ENCODE measurements around the gene KHDC1L.
A peak's percentile ranks its signal among the peaks of the same experiment; 100 is the strongest.

Gene KHDC1L

DNA sequence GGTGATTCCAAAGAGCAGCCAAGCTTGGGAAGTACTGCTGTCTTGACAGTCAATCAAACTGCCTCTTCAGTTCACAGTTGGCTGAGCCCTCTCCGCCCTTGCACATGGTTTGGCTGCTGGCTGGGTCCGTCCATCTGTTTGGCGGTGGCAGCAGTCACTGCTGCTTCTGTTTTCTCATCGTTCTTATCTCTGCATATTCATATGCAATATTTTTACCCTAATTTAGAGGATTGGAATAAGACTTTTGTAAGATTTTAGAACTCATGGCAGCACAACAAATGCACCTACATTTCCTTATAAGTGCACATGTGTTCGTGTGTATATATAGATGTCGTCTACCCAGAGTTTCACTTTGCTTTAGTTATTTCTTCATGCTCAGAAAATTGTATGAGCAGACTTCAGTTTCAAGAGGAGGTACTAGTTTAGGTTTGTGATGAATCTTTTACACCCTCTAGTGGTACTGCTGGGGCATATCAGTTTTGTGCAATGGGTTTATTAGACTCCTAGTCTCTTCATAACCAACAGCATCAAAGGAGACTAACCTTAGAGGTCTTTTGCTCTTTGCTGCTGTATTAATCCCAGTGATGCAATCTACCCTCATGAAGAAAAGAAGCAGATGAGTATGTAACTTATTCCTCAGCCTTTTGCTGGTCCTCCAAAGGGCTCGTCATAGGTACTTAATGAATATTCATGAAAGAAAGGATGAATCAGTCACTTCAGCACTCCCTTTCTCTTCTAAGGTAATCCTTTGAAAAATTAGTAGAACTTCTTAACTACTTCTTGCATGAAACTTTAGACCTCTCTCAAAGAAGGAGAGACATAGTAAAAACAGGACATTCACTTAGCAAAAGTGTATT lies 44.3 kb downstream of the KHDC1L start:
- no peaks in the 10 kb centered on the region for H3K36me3 ChIP-seq (ENCODE audit: control insufficient read depth, insufficient read depth, low read length)
- DNase-seq (ENCODE audit: extremely low read depth, insufficient read length), result peak; percentile 37
- H3K4me3 ChIP-seq (replicated peaks; ENCODE audit: low read depth, low read length), result peak overlapping the region; percentile 26
- TF ChIP-seq CTCF (IDR thresholded peaks at IDR 0.05; ENCODE audit: insufficient read depth, low read length, poor library complexity, severe bottlenecking), result peak; percentile 79
- no peaks in the 10 kb centered on the region for H3K27me3 ChIP-seq (replicated peaks; ENCODE audit: control insufficient read depth, insufficient read depth, low read length)

DNA sequence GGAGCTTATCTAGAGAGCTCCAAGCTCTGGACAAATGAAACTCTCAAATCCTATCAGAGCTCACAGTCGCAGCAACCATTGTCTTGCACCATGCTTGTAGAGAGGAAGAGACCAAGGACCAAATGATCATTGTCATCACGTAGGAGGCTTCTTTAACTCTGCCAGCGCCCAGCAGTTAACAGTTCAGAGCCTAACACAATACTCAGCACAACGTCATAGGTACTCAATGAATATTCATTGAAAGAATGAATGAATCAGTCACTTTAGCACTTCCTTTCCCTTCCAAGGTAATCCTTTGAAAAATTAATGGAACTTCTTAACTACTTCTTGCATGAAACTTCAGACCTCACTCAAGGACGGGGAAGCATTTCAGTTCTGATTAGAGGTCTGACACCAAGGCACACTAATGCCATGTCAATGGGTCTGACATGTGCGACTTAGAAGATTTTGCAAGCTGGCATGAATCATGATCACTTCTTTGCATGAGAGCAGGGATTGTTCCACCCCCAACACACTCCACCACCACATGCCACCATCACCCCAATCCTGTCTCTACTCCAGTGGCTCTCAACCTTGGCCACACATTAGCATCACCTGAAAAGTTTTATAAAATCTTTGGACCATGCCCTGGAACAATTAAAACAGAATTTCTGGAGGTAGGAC lies 45.1 kb downstream of the KHDC1L start:
- no peak for DNase-seq (ENCODE audit: extremely low read depth, insufficient read length)
- Histone ChIP-seq H3K27me3 (replicated peaks; ENCODE audit: control insufficient read depth, insufficient read depth, low read length) (no peaks in the 10 kb centered on the region), H3K36me3 (ENCODE audit: control insufficient read depth, insufficient read depth, low read length) (no peaks in the 10 kb centered on the region), H3K4me3 (replicated peaks; ENCODE audit: low read depth, low read length) (no peak overlapping the region)
- TF ChIP-seq CTCF (IDR thresholded peaks at IDR 0.05; ENCODE audit: insufficient read depth, low read length, poor library complexity, severe bottlenecking), result no peak

- no peaks in the 10 kb centered on the region for H3K27me3 ChIP-seq (replicated peaks; ENCODE audit: control insufficient read depth, insufficient read depth, low read length)
- peak; percentile 31 for DNase-seq (ENCODE audit: extremely low read depth, insufficient read length)
- TF ChIP-seq CTCF (IDR thresholded peaks at IDR 0.05; ENCODE audit: insufficient read depth, low read length, poor library complexity, severe bottlenecking), result no peak
- no peaks in the 10 kb centered on the region for H3K36me3 ChIP-seq (ENCODE audit: control insufficient read depth, insufficient read depth, low read length)
- no peak overlapping the region for H3K4me3 ChIP-seq (replicated peaks; ENCODE audit: low read depth, low read length)
Observed at GRCh38 chr6:73177221-73177944, 47.9 kb downstream of the KHDC1L start.

GRCh38 chr6:73176057-73176456 lies 49.2 kb downstream of the KHDC1L start:
- no peak for TF ChIP-seq CTCF (IDR thresholded peaks at IDR 0.05; ENCODE audit: insufficient read depth, low read length, poor library complexity, severe bottlenecking)
- H3K4me3 ChIP-seq (replicated peaks; ENCODE audit: low read depth, low read length), result no peak overlapping the region
- DNase-seq (ENCODE audit: extremely low read depth, insufficient read length), result no peak
- no peaks in the 10 kb centered on the region for H3K36me3 ChIP-seq (ENCODE audit: control insufficient read depth, insufficient read depth, low read length)
- H3K27me3 ChIP-seq (replicated peaks; ENCODE audit: control insufficient read depth, insufficient read depth, low read length), result no peaks in the 10 kb centered on the region

DNA sequence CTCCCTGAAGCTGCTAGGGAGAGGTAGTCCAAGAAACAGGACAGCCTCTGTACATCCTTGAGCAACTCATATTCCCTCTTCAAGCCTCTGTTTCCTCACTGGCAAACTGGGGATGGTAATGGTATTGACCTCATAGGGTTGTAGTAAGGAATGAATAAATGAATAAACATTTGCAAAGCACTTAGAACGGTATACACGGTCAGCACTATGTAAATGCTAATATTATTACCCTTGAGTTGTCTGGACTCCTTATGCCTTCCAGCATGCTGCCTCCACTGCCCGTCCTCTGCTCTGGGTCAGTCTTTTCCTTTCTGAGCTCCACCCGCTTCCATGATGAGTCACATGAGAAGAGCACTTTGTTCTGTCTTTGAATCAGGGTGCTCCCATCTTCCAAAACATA lies 50.6 kb downstream of the KHDC1L start:
- DNase-seq (ENCODE audit: extremely low read depth, insufficient read length), result no peak
- H3K4me3 ChIP-seq (replicated peaks; ENCODE audit: low read depth, low read length), result no peak overlapping the region
- no peaks in the 10 kb centered on the region for H3K27me3 ChIP-seq (replicated peaks; ENCODE audit: control insufficient read depth, insufficient read depth, low read length)
- H3K36me3 ChIP-seq (ENCODE audit: control insufficient read depth, insufficient read depth, low read length), result no peaks in the 10 kb centered on the region
- no peak for TF ChIP-seq CTCF (IDR thresholded peaks at IDR 0.05; ENCODE audit: insufficient read depth, low read length, poor library complexity, severe bottlenecking)

Measured in GM06990 (cell line).